Stimulated activated CD4-positive, alpha-beta T cell treated with anti-CD3 and anti-CD28 coated beads, Interleukin-12 subunit alpha, Interleukin-12 subunit beta, amount 100 ng/mL, for 48 hours (primary cell): ENCODE results near the gene ABTB2.

Experiments
- DNase-seq, 3 donors: peaks; one replicate each; pipeline ENCODE4 v3.0.0-alpha.2; 2020; ENCODE audit warnings: low read depth in 2 of 3, low spot score in 1 of 3

ABTB2 gene

GRCh38 chr11:34243600-34244464, 114.0 kb downstream of the ABTB2 start:
- peak in 2 of 3 donors; percentile 38 to 40 for DNase-seq

GRCh38 chr11:34242037-34242625, 115.7 kb downstream of the ABTB2 start:
- no peak for DNase-seq

GRCh38 chr11:34240150-34240494, 117.7 kb downstream of the ABTB2 start:
- DNase-seq: no peak

DNA sequence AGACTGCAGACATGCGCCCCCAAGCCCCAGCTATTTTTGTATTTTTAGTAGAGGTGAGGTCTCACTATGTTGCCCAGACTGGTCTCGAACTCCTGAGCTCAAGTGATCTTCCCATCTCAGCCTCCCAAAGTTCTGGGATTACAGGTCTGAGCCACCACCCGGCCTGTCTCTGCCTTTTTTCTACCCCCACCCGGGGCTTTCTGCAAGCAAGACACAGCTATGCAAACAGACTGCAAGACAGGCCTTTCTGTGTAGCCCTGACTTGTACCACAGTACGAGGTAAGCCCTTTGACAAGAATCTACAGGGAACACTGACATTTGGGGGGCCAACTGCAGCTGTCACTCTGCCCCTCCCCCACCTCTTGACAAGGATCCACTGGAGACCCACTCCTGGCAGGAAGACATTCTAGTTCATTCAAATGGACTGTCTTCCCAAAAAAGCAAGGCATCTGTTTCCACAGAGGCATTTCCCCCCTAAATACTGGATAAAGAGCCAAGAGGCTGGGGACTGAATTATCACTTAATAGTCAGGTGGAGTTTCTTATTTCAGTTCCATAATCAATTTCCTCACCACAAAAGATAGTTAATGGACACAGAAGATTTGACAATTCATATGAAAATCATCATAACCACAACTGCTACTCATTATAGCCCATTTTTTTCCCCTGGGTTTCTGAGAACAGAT, 118.2 kb downstream of the ABTB2 start:
- DNase-seq: no peak

DNA sequence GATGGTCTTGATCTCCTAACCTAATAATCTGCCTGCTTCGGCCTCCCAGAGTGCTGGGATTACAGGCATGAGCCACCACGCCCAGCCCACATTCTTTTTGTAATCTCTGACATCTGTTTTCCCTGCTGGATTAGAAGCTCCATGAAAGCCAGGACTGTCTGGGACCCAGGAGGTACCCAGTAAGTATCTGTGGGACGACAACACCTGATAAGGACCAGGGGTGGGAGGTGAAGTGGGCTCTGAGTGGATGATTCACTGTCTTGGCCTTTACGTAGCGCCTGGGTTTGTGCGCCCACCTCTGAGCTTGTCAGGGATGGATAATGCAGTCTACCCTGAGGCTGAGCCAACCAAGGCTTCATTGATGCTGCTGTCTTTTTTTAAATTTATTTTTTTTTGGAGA, 118.8 kb downstream of the ABTB2 start:
- no peak for DNase-seq

- no peak for DNase-seq
Observed at GRCh38 chr11:34238533-34238932, 119.3 kb downstream of the ABTB2 start.

- no peak for DNase-seq
Observed at GRCh38 chr11:34236572-34236971, 121.2 kb downstream of the ABTB2 start.

DNA sequence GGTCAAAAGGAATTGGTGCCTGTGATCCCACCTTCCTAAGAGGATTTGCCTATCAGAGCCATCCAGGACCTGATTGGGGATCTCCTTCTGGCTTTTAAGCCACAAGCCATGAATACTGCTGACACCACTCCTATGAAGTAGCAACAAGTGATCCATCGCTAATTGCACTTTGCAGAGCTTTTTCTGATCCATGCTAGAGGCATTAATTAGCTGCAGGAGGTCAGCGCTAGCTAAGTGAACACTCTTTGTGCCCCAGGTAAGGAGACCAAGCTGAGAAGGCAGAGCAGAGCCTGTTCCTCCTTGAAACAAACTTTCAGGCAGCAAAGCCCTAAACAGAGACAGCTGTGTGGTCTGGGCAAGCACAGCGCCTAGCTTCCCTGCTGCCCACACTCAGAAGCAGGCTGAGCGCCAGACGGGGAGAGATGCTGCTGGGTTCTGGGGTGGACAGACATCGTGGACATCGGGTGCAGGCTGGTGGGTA, 122.2 kb downstream of the ABTB2 start:
- no peak for DNase-seq

- DNase-seq: no peak
Observed at GRCh38 chr11:34235189-34235588, 122.6 kb downstream of the ABTB2 start.

DNA sequence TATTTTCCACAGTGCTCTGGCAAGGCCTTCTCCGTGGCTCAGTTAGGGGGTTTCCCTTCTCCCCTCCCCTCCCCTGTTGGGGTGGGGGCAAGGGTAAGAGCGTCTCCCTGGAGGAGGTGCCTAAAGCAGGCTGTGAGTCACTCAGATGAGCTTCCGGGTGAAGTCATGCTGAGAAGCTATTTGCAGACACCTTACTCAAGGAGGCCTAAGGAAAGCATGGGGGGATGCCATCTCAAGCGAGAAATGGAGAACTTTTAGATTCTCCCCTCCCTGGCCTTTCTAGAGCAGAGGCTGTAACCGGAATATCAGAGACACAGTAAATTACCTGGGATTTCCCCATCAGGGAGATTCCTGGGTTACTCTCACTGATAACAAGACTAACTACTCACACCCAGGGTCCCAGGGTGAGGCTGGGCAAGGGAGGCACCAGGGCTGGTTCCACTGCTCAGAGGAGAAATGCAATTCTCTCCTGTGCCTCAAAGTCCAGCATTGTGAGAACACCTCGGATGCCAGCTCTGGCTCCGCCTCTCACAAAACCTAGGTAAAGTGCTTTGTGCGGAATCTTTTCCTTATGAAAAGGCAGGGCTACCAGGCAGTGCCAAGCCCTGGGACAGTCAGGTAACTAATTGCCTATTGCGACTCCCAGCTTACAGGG, 123.6 kb downstream of the ABTB2 start:
- peak; percentile 63 to 70 (median 66) for DNase-seq

DNA sequence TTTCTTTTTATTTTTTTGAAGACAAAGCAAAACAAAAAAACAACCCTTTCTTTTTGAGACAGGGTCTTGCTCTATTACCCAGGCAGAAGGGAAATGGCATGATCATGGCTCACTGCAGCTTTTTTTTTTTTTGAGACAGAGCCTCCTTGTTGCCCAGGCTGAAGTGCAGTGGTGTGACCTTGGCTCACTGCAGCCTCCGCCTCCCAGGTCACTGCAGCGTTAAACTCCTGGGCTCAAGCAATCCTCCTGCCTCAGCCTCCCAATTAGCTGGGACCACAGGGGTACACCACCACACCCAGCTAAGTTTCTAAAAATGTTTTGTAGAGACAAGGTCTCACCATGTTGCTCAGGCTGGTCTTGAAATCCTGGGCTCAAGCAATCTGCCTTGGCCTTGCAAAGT, 124.6 kb downstream of the ABTB2 start:
- no peak for DNase-seq

DNA sequence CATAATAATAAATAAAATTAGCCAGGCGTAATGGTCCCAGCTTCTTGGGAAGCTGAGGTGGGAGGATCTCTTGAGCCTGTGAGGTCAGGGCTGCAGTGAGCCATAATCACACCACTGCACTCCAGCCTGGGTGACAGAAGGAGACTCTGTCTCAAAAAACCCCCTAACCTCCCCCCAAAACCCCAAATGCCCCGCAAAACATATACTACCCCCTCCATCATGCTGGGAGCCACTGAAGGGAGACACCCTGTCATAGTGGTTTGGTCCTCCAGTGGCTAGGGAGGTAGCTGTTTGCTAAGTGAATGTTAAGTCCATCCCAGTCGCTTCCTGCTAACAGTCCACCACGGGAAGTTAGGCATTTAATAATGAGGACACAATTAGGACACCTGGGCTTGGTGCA, 125.0 kb downstream of the ABTB2 start:
- no peak for DNase-seq

GRCh38 chr11:34226210-34226609, 131.6 kb downstream of the ABTB2 start:
- DNase-seq: no peak

DNA sequence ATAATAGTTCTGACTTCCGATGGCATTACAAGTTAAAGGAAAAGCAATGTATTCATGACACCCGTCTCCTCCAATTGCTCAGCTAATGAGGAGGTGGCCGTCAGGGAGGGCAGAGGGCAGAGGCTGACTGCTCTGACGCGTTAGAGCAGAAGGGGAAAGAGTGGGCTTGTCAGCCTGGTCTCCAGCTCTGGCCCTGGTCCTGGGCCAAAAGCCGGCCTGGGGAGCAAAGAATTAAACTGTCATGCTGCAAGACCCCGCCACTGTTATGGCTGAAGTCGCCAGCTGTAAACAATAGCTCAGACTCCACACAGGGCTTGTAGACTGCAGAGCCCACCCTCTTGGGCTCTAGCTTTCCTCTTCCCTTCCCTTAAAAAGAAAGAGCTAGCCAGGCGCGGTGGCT, 132.7 kb downstream of the ABTB2 start:
- DNase-seq: no peak

DNA sequence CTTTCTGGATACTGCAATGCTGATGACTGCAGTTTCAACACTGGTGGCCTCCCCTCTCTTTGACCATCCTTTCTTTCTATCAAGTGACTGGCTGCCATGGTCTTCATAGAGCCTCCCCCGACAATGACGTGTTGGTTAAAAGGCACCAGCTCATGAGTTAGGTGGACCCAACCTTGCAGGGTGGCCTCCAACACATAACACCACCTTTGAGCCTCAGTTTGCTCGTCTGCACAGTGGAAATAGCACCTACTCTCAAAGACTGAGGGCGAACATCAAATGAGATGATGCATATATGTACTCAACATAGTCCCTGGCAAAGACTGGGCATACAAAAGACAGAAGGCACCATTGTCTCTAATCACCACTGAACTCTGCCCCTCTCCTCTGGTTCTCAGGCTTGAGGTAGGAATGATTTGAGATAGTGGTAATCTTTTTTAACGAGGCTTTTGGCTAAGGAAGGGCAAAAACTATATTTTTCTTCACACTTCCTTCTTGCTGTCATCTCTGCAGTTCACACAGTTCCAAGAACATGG, 133.3 kb downstream of the ABTB2 start:
- no peak for DNase-seq

- no peak for DNase-seq
Observed at GRCh38 chr11:34223907-34224306, 133.9 kb downstream of the ABTB2 start.

DNA sequence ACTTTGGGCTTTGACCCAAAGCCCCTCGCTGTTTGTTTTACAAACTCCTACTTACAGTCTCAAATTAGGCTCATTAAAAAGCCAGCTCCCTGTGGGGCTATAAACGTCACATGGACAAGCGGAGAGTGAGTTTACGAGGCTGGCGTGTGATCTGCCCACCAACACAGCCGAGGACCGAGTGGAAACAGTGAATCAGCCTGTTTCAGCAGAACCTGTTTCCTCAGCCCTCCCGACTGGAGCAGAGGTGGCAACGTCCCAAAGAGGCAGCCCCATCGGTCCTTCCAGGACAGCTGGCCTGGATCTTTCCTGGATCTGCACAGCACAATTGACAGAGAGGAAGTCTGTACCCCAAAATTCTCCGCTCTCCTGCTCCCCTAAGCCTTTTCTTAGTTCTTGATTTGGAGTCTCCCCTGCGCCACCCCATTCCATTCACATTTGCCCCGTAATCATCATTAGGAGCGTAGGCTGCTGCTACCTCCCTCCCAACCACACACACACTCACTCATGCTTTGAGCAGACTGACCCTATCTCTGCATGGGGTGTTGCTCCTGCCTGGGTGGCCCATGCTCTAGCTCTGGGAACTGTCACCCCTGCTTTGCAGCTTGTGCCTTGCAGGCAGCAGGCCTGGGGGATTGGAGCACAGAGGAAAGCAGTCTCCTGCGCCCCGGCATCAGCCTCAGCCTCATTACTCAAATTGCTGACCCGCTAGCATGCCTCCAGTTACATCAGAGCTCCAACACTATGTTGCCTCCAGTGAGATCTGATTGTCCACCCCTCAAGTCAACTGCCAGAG, 134.6 kb downstream of the ABTB2 start:
- no peak for DNase-seq

DNA sequence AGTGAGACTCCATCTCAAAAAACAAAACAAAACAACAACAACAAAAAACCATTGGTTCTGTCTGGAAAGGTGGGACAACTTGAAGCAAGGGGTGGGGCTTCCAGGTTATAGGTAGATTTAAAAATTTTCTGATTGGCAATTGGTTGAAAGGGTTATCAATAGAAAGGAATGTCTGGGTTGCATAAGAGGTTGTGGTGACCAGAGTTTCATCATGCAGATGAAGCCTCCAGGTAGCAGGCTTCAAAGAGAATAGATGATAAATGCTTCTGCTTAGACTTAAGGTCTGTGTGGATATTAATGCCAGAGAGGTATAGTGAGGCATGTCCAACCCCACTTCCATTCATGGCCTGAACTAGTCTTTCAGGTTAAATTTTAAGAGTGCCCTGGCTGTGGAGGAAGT, 135.8 kb downstream of the ABTB2 start:
- DNase-seq: no peak

- no peak for DNase-seq
Observed at GRCh38 chr11:34219941-34220370, 137.9 kb downstream of the ABTB2 start.

GRCh38 chr11:34219279-34219678, 138.5 kb downstream of the ABTB2 start:
- no peak for DNase-seq
